ENCODE measurements around the gene NOTUM.

GRCh38 chr17:81958633-81959342 lies 2.2 kb downstream of the NOTUM start:
- TF ChIP-seq CTCF (IDR thresholded peaks at IDR 0.05) (no peak), EP300 (IDR thresholded peaks at IDR 0.05) (no peak), POLR2A (IDR thresholded peaks at IDR 0.05; ENCODE audit: low read depth) (no peak)

All from esophagus muscularis mucosa (tissue), 4 donors.